DMS53 (cell line): ENCODE results near the gene USHBP1.
"Not testable (repeated sequence)": the region's sequence is repeated elsewhere in the genome, so short reads cannot be mapped to it uniquely, and the experiment has no call there.

Experiments used
- DNase-seq: peaks from one replicate; lab custom pipeline; 2025; lab: John Stamatoyannopoulos, UW

The USHBP1 gene

GRCh38 chr19:17294051-17294891 is 29.7 kb upstream of the USHBP1 start:
- DNase-seq: peak; percentile 44

GRCh38 chr19:17293605-17294004 is 29.1 kb upstream of the USHBP1 start:
- no peak for DNase-seq

- DNase-seq: peak; percentile 92
Observed at GRCh38 chr19:17292301-17293074, 27.9 kb upstream of the USHBP1 start.

DNA sequence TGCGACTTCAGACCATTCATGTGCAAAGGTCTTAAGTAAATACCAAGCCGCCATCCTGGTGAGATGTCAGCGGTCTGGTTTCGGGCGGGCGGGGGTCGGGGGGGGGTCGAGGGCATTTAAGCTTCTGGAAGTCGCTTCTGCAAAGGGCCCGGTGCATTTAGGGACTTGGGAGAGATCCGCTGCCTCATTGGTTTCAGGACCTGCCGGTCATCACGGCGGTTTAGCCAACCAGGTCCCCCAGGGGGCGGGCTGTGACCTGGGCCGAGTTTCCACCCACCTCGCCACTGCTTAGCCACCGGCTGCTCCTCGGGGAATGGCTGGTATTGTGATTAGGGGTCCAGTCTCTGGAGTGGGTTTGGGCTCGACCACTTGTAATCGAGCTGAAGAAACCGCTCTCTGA is 24.9 kb upstream of the USHBP1 start:
- peak; percentile 71 for DNase-seq

GRCh38 chr19:17286752-17287151 is 22.2 kb upstream of the USHBP1 start:
- DNase-seq: no peak

GRCh38 chr19:17286263-17286662 is 21.7 kb upstream of the USHBP1 start:
- DNase-seq: no peak

- DNase-seq: no peak
Observed at GRCh38 chr19:17285415-17286135, 21.0 kb upstream of the USHBP1 start.

DNA sequence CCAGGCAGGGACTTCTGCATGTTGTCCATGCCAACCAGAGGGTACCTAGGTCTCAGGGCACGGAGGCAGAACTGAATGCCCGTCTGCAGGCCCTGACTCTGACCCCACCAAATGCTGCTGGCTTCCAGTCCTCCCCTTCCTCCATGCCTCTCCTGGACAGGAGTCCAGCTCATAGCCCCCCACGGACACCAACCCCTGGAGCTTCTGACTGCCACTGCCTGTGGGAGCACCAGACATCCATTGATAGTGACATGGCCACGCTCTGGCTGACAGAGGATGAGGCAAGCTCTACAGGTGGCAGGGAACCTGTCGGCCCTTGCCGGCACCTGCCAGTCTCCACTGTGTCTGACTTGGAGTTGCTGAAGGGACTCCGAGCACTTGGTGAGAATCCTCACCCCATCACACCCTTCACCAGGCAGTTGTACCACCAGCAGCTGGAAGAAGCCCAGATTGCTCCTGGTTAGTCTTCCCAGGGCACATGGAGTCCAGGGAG is 19.0 kb upstream of the USHBP1 start:
- no peak for DNase-seq

- peak; percentile 93 for DNase-seq
Observed at GRCh38 chr19:17282488-17283125, 18.1 kb upstream of the USHBP1 start.

DNA sequence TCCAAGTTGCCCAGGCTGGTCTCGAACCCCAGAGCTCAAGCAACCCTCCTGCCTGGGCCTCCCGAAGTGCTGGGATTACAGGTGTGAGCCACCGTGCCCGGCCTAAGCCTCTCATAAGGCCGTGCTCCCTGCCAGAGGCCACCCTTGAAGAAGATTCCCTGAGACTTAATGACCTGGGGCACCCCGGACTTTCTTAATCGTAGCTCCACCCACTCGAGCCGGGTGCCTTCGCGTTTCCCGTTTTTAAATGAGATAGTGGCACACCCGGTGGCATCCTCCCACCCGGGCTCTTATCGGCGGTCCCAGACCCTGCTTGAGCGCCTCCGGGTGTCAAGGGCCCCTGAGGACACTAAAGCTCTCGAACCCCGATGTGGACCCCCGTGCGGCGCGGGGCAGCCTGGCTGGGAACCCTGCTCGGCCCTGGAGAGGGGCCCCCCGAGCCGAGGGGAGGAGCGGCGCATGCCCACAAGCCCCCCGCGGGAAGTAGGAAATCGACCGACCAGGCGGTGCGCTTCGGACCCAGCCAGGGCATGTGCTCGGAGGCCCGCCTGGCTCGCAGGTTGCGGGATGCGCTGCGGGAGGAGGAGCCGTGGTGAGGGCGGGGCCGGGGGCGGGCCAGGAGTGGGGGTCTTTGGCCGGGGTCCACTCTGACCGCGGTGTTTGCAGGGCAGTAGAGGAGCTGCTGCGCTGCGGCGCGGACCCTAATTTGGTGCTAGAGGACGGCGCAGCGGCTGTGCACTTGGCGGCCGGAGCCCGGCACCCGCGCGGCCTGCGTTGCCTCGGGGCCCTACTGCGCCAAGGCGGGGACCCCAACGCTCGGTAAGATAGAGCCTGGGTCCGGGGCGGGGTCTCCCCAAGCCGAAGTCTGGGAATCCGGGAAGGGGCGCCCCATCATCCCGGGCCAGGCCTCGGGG is 17.1 kb upstream of the USHBP1 start, which contains the start of gene ANKLE1:
Gene ANKLE1 (plus strand): TSS at position 511 of the 914 bp plus-strand sequence. CDS start 20 bp downstream, at position 531.
- peak; percentile 61 for DNase-seq

DNA sequence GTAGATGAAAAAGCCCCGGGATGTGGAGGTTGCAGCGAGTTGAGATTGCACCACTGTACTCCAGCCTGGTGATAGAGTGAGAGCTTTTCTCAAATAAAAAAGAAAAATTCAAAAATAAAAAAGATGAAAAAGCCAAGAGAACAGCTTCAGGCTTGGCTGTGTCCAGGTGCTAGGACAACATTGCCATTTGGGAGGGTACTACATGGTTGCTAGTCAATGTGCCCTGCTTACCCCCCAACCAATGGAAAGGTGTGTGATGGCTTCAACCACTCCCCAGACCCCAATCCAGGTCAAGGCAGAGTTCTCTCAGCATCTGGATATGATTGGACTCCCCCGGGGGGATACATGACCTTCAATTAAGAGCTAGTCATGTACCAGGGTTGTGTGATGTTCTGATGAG is 14.9 kb upstream of the USHBP1 start:
- DNase-seq: no peak

DNA sequence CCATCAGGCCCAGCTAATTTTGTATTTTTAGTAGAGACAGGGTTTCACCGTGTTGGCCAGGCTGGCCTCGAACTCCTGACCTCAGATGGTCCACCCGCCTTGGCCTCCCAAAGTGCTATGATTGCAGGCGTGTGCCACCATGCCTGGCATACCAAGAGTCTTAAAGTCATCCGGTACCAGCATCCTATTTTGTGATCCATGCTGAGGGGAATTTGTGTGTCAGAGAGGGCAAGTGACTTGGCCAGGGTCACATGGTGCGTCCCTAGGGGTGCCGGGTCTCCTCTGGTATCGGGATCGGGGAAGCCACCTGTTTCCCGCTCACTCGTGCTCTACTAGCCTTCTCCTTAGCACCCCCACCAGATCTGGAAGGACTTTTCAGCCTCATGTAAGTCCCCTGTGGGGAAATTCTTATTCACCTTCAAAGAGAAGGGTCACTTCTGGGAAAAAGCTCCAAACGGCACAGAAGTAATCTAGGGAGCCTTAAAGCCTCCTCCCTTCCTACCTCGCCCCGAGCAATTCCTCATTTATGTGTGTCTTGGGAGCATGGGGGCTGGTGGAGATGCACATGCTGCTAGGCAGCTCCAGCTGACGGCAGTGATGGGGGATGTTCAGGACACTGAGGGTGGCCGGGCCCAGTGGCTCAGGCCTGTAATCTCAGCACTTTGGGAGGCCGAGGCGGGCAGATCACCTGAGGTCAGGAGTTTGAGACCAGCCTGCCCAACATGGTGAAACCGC is 11.1 kb upstream of the USHBP1 start:
- no peak for DNase-seq

DNA sequence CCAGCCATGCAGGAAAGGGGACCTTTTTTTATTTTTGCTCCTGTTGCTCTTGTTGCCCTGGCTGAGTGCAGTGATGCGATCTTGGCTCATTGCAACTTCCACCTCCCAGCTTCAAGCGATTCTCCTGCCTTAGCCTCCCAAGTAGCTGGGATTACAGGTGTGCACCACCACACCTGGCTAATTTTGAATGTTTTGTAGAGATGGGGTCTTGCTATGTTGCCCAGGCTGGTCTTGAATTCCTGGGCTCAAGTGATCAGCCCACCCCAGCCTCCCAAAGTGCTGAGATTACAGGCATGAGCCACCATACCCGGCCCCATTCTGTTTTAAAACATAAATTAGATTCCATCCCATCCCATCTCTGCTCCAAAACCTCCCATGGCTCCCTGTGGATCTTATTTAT is 10.3 kb upstream of the USHBP1 start:
- DNase-seq: not testable (repeated sequence)

GRCh38 chr19:17268754-17269153 is 4.2 kb upstream of the USHBP1 start:
- DNase-seq: no peak

GRCh38 chr19:17266975-17267788 is 2.6 kb upstream of the USHBP1 start, which contains the start of gene BABAM1:
BABAM1 (plus strand) TSS chr19:17267443; CDS start chr19:17268807, 1,364 bp downstream.
- DNase-seq: peak; percentile 96

DNA sequence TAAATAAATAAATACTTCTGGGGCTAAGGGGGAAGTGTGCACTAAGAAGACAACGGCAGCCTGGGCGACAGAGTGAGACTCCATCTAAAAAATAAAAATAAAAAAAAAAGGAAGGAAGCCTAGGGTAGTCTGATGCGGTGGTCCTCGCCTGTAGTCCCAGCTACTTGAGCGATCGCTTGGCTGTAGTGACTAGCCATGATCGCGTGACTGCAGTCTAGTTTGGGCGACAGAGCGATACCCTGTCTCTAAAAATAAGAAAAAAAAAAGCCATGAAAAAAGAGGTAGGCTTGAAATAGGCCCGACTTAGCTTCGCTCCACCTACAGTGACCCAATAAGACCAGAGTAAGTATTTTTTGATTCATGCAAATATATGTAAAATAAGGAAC is 2.0 kb upstream of the USHBP1 start:
- no peak for DNase-seq

- no peak for DNase-seq
Observed at GRCh38 chr19:17266026-17266425, 1.5 kb upstream of the USHBP1 start.

- no peak for DNase-seq
Observed at GRCh38 chr19:17263712-17264640, 569 bp downstream of the USHBP1 start.
